WI38 (cell line): ENCODE measurements around the gene SH3D21.

Experiments used
- H3K4me3 ChIP-seq: 2 replicates; pipeline ENCODE4 v1.5.1; 2011; ENCODE audit warnings: low read depth, mild to moderate bottlenecking, control low read depth, low read length
- CTCF ChIP-seq: IDR thresholded peaks from 2 replicates; pipeline ENCODE4 v1.5.1; 2012; ENCODE audit warnings: low read depth, mild to moderate bottlenecking, control low read depth, low read length

SH3D21 gene

GRCh38 chr1:36286802-36287201, 19.4 kb upstream of the SH3D21 start:
- no peak overlapping the region for H3K4me3 ChIP-seq
- TF ChIP-seq CTCF, result no peak

- TF ChIP-seq CTCF, result no peak
- no peak overlapping the region for H3K4me3 ChIP-seq
These were observed 18.6 kb upstream of the SH3D21 start for GRCh38 chr1:36287595-36287994.

DNA sequence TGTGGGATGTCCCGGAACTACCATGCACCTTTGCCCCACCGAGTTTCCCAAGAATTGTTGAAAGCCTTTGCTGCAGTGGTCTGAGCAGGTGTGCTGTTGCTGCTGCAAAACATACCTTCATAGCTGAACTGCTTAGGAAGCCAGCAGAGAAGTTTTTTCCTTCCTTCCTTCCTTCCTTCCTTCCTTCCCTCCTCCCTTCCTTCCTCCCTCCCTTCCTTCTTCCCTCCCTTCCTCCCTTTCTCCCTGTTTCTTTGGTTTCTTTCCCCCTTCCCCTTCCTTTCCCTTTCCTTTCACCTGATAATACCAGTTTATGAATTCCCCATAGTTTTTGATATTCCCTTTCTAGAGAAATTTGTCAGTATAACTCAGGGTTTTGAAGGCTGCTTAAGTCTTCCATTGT, 10.8 kb upstream of the SH3D21 start:
- TF ChIP-seq CTCF, result no peak

GRCh38 chr1:36297062-36297461, 9.1 kb upstream of the SH3D21 start:
- no peak for TF ChIP-seq CTCF

More for the DNA sequence above, 10.8 kb upstream of the SH3D21 start:
- no peak overlapping the region for H3K4me3 ChIP-seq

DNA sequence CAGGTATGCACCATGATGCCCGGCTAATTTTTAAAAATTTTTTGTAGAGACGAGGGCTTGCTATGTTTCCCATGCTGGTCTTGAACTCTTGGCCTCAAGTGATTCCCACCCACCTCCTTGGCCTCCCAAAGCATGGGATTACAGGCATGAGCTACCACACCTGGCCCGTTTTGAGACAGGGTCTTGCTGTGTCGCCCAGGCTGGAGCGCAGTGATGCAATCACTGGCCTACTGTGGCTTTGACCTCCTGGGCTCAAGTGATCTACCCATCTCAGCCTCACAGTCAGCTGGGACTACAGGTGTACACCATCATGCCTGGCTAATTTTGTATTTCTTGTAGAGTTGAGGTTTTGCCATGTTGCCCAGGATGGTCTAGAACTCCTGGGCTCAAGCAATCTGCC, 7.5 kb upstream of the SH3D21 start:
- TF ChIP-seq CTCF, result no peak
- no peak overlapping the region for H3K4me3 ChIP-seq

More at GRCh38 chr1:36297062-36297461, 9.1 kb upstream of the SH3D21 start:
- no peak overlapping the region for H3K4me3 ChIP-seq

DNA sequence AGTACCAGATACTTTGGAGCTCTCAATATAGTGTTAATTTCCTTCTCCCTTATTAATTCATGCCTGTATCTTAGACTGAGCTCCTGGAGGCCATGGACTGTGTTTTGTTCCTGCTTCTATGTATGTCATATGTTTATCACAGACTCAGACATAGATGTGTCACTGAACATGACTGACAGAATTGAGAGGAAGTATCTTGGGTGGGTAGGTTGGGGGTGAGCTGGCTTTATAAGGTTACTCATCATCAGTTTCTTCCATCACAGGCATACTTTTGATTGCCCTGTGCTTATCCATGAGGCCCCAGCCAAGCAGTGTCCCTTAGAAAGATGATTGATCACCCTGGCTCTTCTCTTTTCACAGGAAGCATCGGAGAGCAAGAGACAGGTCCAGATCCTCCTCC, 5.6 kb upstream of the SH3D21 start:
- no peak for TF ChIP-seq CTCF

DNA sequence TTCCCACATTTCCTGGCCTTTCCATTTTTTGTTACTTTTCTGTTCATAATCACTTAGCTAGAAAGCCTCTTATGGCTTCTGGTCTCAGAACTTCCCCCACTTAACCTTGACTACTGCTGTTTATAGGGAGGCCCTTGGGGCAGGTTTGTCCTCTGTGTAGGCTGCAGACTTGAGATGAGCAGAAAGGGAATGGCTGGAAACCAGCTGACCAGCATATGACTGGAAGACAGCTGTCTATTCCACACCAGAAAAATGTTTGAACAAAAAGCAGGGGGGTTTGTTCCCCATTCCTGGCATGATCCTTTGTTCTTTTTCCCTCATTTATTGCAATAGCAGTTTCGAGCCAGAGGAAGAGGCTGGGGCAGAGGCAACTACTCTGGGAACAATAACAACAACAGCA, 4.9 kb upstream of the SH3D21 start:
- no peak overlapping the region for H3K4me3 ChIP-seq
- TF ChIP-seq CTCF, result no peak

More for the DNA sequence above, 5.6 kb upstream of the SH3D21 start:
- no peak overlapping the region for H3K4me3 ChIP-seq
